Parathyroid adenoma (tissue), 2 donors: Measurements from ENCODE around the gene SUMF2.

ENCODE experiments used
- H2AFZ ChIP-seq: fragments of 300-600 bp; sonication (generic); one replicate; pipeline ENCODE4 v1.7.0; 2017; ENCODE audit warnings: antibody characterized with exemption, mild to moderate bottlenecking
- H3K27ac ChIP-seq: fragments of 300-600 bp; sonication (generic); one replicate; pipeline ENCODE4 v1.7.0; 2017
- H3K27me3 ChIP-seq: fragments of 300-600 bp; sonication (generic); one replicate; pipeline ENCODE4 v1.7.0; 2017; ENCODE audit warnings: low read length; ENCODE audit not compliant: control insufficient read depth, insufficient read depth
- H3K36me3 ChIP-seq: fragments of 300-600 bp; sonication (generic); one replicate; pipeline ENCODE4 v1.7.0; 2017; ENCODE audit warnings: low read length; ENCODE audit not compliant: control insufficient read depth, insufficient read depth
- H3K4me1 ChIP-seq: fragments of 300-600 bp; sonication (generic); one replicate; pipeline ENCODE4 v1.7.0; 2017; ENCODE audit warnings: control low read depth
- H3K4me2 ChIP-seq: fragments of 300-600 bp; sonication (generic); one replicate; pipeline ENCODE4 v1.7.0; 2017; ENCODE audit warnings: low read length
- H3K4me3 ChIP-seq: fragments of 300-600 bp; sonication (generic); one replicate; pipeline ENCODE4 v1.7.0; 2017; ENCODE audit warnings: low read depth, low read length
- H3K79me2 ChIP-seq: fragments of 300-600 bp; sonication (generic); one replicate; pipeline ENCODE4 v1.7.0; 2017; ENCODE audit warnings: control low read depth
- H3K9ac ChIP-seq: fragments of 300-600 bp; sonication (generic); one replicate; pipeline ENCODE4 v1.7.0; 2017; ENCODE audit warnings: mild to moderate bottlenecking
- H3K9me3 ChIP-seq: fragments of 300-600 bp; sonication (generic); one replicate; pipeline ENCODE4 v1.7.0; 2017; ENCODE audit warnings: low read length; ENCODE audit not compliant: control insufficient read depth
- TF ChIP-seq, protein P1 (sequence below): fragments of 300-600 bp; sonication (generic); IDR thresholded peaks from one replicate; pipeline ENCODE4 v1.7.0; 2017; ENCODE audit warnings: antibody characterized with exemption, mild to moderate bottlenecking
- donor health status: primary hyperparathyroidism.

SUMF2 gene

DNA sequence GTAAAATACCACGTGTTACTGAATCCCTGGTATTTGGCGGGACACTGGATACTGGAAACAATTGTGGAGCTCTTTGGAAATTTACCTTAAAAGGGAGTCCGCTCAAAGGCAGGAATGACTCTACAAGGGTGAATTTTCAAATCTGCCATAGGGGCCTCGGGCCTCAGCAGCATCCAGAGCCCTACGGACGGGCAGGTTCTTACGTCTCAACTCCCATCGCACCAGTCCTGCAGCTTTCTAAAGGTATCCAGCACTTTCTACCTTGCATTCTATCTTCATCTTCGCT, 13.1 kb upstream of the SUMF2 start:
- Histone ChIP-seq H3K9ac (peak overlapping the region; percentile 70), H3K27ac (peak overlapping the region; percentile 87), H3K4me2 (peak overlapping the region; percentile 99), H2AFZ (peak overlapping the region; percentile 93), H3K27me3 (no peaks in the 10 kb centered on the region), H3K36me3 (no peaks in the 10 kb centered on the region), H3K9me3 (no peaks in the 10 kb centered on the region), H3K4me3 (peak overlapping the region; percentile 97), H3K79me2 (peaks cover 18% of the 10 kb centered on the region), H3K4me1 (peaks cover 8% of the 10 kb centered on the region)
- TF ChIP-seq, protein P1, sequence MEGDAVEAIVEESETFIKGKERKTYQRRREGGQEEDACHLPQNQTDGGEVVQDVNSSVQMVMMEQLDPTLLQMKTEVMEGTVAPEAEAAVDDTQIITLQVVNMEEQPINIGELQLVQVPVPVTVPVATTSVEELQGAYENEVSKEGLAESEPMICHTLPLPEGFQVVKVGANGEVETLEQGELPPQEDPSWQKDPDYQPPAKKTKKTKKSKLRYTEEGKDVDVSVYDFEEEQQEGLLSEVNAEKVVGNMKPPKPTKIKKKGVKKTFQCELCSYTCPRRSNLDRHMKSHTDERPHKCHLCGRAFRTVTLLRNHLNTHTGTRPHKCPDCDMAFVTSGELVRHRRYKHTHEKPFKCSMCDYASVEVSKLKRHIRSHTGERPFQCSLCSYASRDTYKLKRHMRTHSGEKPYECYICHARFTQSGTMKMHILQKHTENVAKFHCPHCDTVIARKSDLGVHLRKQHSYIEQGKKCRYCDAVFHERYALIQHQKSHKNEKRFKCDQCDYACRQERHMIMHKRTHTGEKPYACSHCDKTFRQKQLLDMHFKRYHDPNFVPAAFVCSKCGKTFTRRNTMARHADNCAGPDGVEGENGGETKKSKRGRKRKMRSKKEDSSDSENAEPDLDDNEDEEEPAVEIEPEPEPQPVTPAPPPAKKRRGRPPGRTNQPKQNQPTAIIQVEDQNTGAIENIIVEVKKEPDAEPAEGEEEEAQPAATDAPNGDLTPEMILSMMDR = no peak

DNA sequence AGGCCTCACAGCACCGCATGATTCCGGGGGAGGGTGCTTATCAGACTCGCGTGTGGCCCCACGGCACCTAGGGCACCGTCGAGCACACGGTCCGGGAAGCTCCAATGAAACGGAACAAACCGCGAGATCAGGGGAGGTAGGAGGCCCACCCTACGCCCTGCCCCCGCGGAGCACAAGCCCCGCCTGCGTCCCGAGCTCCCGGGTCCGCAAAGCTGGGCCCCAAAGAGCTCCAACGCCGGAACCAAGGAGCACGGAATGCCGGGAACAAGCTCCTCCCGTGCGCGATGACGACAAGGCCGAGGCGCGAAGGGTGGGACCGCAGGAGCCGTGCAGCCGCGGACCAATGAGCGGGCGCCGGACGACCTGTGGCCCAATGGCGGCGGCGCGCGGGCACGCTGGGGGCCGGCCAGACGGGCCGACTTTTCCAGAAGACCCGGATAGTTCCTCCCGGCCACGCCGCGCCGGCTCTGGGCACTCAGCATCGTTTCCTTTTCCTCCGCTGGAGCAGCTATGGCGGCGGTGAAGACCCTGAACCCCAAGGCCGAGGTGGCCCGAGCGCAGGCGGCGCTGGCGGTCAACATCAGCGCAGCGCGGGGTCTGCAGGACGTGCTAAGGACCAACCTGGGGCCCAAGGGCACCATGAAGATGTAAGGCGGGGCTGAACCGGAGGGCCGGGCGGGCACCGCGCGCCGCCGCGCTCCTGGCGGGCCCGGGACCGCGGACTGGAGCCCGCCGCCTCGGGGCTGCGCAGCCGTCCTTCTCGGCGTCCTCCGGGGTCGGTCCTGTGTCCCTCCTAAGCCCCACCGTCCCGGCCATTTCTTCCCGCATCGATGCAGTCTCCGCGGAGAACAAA, 12.5 kb upstream of the SUMF2 start, which contains the start of the genes CCT6A and PSPH:
TSS of gene CCT6A (plus strand) at position 427 of the 853 bp plus-strand sequence. CDS start at position 511, 84 bp downstream.
TSS of gene PSPH (minus strand) at position 106 of the 853 bp plus-strand sequence. CDS start 30,232 bp downstream, outside the sequence.
- Histone ChIP-seq H3K79me2 (peaks cover 18% of the 10 kb centered on the region), H3K9ac (peak within 1 kb of the TSS; percentile 70), H3K4me2 (peak within 1 kb of the TSS; percentile 99), H3K9me3 (no peaks in the 10 kb centered on the region), H3K36me3 (no peaks in the 10 kb centered on the region), H3K4me1 (peaks cover 8% of the 10 kb centered on the region), H2AFZ (peak within 1 kb of the TSS; percentile 93), H3K27ac (peak within 1 kb of the TSS; percentile 87), H3K27me3 (no peaks in the 10 kb centered on the region), H3K4me3 (peak within 1 kb of the TSS; percentile 97)
- TF ChIP-seq, protein P1 = no peak

DNA sequence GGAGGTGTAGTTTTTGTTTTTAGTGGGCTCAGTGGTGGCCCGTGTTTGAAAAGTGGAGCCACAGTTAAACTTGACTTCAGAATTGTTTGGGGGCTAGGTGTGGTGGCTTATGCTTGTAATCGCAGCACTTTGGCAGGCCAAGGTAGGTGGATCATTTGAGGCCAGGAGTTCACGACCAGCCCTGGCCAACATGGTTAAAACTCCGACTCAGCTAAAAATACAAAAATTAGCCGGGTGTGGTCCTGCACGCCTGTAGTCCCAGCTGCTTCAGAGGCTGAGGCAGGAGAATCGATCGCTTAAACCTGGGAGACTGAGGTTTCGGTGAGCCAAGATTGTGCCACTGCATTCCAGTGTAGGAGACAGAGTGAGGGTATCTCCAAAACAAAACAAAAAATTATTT, 10.7 kb upstream of the SUMF2 start:
- Histone ChIP-seq H3K4me3 (no peak overlapping the region), H3K79me2 (peaks cover 18% of the 10 kb centered on the region), H3K27me3 (no peaks in the 10 kb centered on the region), H2AFZ (no peak overlapping the region), H3K36me3 (no peaks in the 10 kb centered on the region), H3K9ac (no peak overlapping the region), H3K9me3 (no peaks in the 10 kb centered on the region), H3K27ac (no peak overlapping the region), H3K4me2 (no peak overlapping the region), H3K4me1 (peaks cover 8% of the 10 kb centered on the region)
- TF ChIP-seq, protein P1 = no peak

DNA sequence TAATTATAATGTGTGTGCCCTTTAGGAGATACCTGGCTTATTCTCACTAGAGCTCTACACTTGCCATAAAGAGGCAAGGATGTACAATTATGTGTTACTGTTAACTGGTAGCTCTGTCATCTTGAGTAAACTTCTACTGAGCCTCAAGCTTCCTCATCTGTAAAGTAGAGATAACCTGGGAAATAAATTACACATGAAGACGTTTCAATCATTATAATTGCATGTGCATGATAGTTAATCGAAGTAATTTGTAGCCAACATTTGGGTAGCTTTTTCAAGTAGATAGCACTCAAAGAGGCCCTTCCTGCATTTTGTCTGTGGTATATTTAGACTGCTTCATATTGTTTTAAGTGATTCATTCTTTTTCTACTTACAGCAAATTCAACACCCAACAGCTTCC, 10.1 kb upstream of the SUMF2 start:
- H2AFZ ChIP-seq = no peak overlapping the region
- no peak overlapping the region for H3K4me3 ChIP-seq
- no peaks in the 10 kb centered on the region for H3K27me3 ChIP-seq
- H3K4me2 ChIP-seq = no peak overlapping the region
- no peak overlapping the region for H3K27ac ChIP-seq
- H3K9ac ChIP-seq = no peak overlapping the region
- TF ChIP-seq, protein P1 = no peak
- H3K4me1 ChIP-seq = peaks cover 8% of the 10 kb centered on the region
- peaks cover 18% of the 10 kb centered on the region for H3K79me2 ChIP-seq
- H3K9me3 ChIP-seq = no peaks in the 10 kb centered on the region
- no peaks in the 10 kb centered on the region for H3K36me3 ChIP-seq
